ELR (cell line): ENCODE data around the gene ZNF324B.
A peak's percentile ranks its signal among the peaks of the same experiment; 100 is the strongest.

Experiments used
- DNase-seq: peaks from one replicate; pipeline ENCODE4 v3.0.0-alpha.2; 2015; ENCODE audit warnings: low read depth

The ZNF324B gene

GRCh38 chr19:58480481-58480830 lies 29.0 kb downstream of the ZNF324B start:
- no peak for DNase-seq

- no peak for DNase-seq
Observed at GRCh38 chr19:58480831-58481230, 29.4 kb downstream of the ZNF324B start.

DNA sequence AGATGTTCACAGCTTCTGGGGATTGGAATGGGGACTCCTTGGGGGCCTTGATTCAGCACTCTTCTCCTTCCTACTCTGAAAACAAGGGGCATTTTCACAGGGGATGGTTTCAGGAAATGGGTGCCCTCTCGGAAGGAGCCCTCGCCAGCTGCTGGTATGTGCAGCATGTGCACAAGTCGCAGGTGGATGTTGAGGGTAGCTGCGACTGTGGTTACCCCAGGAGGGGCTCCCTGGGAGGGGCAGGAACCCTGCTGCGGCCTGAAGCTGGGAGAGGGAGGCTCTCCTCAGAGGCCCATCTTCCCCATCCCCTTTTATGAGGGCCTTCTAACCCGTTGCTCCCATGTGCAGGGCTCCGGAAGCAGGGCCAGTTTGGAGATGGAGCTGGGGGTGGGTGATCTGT lies 30.9 kb downstream of the ZNF324B start:
- no peak for DNase-seq

DNA sequence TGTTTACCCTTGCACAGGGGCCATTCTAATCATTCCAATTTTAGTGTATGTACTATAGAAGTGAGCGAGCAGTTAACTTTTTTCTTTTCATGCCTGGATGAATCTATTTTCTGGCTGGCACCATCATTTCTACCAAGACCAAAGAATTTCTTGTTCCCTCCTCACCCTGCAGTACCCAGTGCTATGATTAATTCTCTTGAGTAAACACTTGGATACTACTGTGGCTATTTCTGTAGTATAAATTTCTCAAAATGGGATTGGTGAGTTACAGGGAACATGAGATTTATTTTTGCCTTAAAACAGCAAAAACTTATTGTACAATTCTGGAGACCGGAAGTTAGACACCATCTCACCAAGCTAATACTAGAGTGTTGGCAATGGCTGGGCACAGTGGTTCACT lies 32.4 kb downstream of the ZNF324B start:
- no peak for DNase-seq

DNA sequence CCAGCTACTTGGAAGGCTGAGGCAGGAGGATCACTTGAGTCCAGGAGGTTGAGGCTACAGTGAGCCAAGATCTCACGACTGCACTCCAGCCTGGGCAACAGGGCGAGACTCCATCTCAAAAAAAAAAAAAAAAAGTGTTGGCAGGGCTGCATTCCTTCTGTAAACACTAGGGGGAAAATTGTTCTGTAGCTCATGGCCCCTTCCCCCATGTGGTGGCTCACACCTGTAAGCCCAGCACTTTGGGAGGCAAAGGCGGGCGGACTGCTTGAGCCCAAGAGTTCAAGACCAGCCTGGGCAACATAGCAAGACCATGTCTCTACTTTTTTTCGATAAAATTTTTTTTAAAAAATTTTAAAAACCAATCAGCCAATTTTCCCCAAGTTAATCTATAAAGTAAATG lies 32.9 kb downstream of the ZNF324B start:
- DNase-seq, result peak; percentile 17

- DNase-seq, result no peak
Observed at GRCh38 chr19:58491393-58491792, 40.0 kb downstream of the ZNF324B start.

GRCh38 chr19:58492265-58492664 lies 40.8 kb downstream of the ZNF324B start:
- DNase-seq, result no peak

DNA sequence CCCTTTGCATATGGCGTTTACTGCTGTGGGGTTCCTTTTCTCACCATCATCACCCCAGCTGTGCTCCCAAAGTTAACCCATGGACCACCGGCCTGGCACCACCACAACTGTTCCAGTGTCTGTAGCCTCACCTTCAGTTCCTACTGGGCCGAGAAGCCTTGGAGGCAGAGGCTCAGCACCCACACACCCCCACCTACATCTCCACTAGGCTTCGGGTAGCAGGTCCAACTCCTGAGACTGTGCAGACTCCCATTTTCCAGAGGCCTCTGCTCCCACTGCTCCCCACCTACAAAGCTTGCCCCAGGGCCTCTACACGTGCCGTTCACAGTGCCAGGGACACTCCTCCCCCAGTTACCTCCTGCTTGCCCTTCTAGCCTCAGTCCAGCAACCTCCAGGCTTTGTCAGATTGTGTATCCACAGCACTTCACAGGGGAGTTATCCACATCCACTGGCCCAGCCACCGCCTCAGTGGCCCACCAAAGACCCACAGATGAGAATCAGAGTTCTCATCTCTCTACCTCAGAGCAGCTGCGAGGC lies 46.3 kb downstream of the ZNF324B start:
- DNase-seq, result no peak

- no peak for DNase-seq
Observed at GRCh38 chr19:58498316-58499020, 47.0 kb downstream of the ZNF324B start.

DNA sequence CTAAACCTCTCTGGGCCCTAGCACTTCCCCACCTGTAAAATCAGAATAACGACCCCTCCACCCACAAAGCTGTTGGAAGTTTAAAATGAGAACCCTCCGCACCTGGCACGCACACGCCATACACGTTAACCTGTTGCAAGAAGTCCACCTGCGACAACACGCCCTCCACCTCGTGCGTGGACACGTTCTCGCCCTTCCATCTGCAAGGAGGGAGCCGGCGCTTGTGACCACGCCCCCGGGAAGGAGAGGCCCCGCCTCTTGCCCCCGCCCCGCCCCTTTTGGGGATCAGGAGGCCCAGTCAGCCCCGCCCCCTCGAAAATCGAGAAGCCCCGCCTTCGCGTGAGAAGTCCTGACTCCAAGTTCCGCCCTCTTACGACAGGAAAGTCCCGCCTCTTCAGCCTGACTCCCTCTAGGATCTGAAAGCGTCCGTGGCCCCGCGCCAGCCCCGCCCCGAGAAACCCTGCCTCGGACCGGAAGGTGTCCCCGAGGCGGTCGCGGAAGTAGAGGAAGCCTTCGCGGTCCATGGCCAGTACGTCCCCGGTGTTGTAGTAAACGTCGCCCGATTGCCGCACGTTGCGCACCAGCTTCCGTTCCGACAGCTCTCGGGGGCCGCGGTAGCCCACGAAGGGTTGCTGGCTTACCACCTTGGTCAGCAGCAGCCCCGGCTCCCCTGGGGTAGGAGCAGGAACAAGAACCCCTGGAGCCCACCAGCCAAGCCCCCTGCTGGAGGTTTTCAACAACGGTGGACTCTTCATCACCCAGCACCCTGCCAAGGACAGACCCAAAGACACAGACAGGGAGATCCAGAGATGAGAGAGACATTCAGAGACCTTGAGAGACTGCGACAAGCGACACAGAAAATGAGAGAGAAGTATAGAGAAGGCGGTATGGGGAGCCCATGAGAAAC lies 47.9 kb downstream of the ZNF324B start:
- DNase-seq, result peak; percentile 98

GRCh38 chr19:58500242-58500641 lies 48.8 kb downstream of the ZNF324B start:
- DNase-seq, result no peak
